HFFc6 (cell line): ENCODE results near the gene PRDM11. TPM values are rescaled to one million over a fixed set of nuclear protein-coding genes. Genes with fewer than 3 reads are reported as not detected.

Source experiments
- DNase-seq: peaks from one replicate; pipeline ENCODE4 v3.0.0-alpha.2; 2018
- H3K27ac Mint-ChIP-seq: 2 replicates; pipeline ENCODE4 v1.8.0; 2020; ENCODE audit warnings: mild to moderate bottlenecking, mixed read lengths
- H3K27me3 Mint-ChIP-seq: 2 replicates; pipeline ENCODE4 v1.8.0; 2021; ENCODE audit warnings: mild to moderate bottlenecking, moderate library complexity, mixed read lengths; ENCODE audit not compliant: insufficient read depth
- H3K36me3 Mint-ChIP-seq: 2 replicates; pipeline ENCODE4 v1.8.0; 2021; ENCODE audit warnings: low read depth, mixed read lengths
- H3K4me1 Mint-ChIP-seq: 2 replicates; pipeline ENCODE4 v1.8.0; 2020; ENCODE audit warnings: low read depth, mixed read lengths
- H3K4me3 Mint-ChIP-seq: 2 replicates; pipeline ENCODE4 v1.8.0; 2020; ENCODE audit warnings: mild to moderate bottlenecking, moderate library complexity, mixed read lengths
- H3K9me3 Mint-ChIP-seq: 2 replicates; pipeline ENCODE4 v1.8.0; 2020; ENCODE audit warnings: mild to moderate bottlenecking, mixed read lengths
- CTCF ChIP-seq: fragments of 200-600 bp; sonication (generic); IDR thresholded peaks from 2 replicates; pipeline ENCODE4 v1.5.0; 2021; ENCODE audit warnings: antibody characterized with exemption, mild to moderate bottlenecking
- total RNA-seq, 6 experiments: library from RNA; stranded (reverse); fragmentation: NEBNext Ultra II Directional; extraction: Animal tissue kit (Norgen Biotek cat#: 25700); gene quantifications; 2 replicates in 1 of 6; 3 replicates in 5 of 6; pipeline ENCODE4 v1.2.3, GENCODE V29; 2021

Gene PRDM11
- total RNA-seq, 6 experiments from 2014 or later = 2.0 to 5.6 (median 2.7) TPM

- no peaks in the 10 kb centered on the region for H3K36me3 Mint-ChIP-seq
- DNase-seq = no peak
- H3K4me1 Mint-ChIP-seq = no peaks in the 10 kb centered on the region
- no peak for TF ChIP-seq CTCF
- H3K9me3 Mint-ChIP-seq = no peaks in the 10 kb centered on the region
- H3K27me3 Mint-ChIP-seq = peaks cover 4% of the 10 kb centered on the region
- no peak overlapping the region for H3K4me3 Mint-ChIP-seq
- no peak overlapping the region for H3K27ac Mint-ChIP-seq
Observed at GRCh38 chr11:45170484-45170883, 24.0 kb downstream of the PRDM11 start.

- Mint-ChIP-seq H3K4me3 (no peak overlapping the region), H3K4me1 (no peaks in the 10 kb centered on the region), H3K27ac (no peak overlapping the region), H3K9me3 (no peaks in the 10 kb centered on the region), H3K27me3 (peaks cover 4% of the 10 kb centered on the region), H3K36me3 (no peaks in the 10 kb centered on the region)
- DNase-seq = no peak
- no peak for TF ChIP-seq CTCF
Observed at GRCh38 chr11:45171550-45171949, 25.1 kb downstream of the PRDM11 start.

- Mint-ChIP-seq H3K27ac (no peak overlapping the region), H3K36me3 (no peaks in the 10 kb centered on the region), H3K9me3 (no peaks in the 10 kb centered on the region), H3K4me1 (no peaks in the 10 kb centered on the region), H3K27me3 (peaks cover 5% of the 10 kb centered on the region), H3K4me3 (no peak overlapping the region)
- DNase-seq = no peak
- no peak for TF ChIP-seq CTCF
Observed at GRCh38 chr11:45173064-45173463, 26.6 kb downstream of the PRDM11 start.

- no peak for TF ChIP-seq CTCF
- H3K4me1 Mint-ChIP-seq = peaks cover 7% of the 10 kb centered on the region
- H3K36me3 Mint-ChIP-seq = no peaks in the 10 kb centered on the region
- H3K9me3 Mint-ChIP-seq = no peaks in the 10 kb centered on the region
- no peak overlapping the region for H3K27ac Mint-ChIP-seq
- H3K4me3 Mint-ChIP-seq = no peak overlapping the region
- DNase-seq = no peak
- peaks cover 9% of the 10 kb centered on the region for H3K27me3 Mint-ChIP-seq
Observed at GRCh38 chr11:45174168-45174835, 27.9 kb downstream of the PRDM11 start.

- Mint-ChIP-seq H3K4me1 (peaks cover 13% of the 10 kb centered on the region), H3K4me3 (no peak overlapping the region), H3K27me3 (peaks cover 9% of the 10 kb centered on the region), H3K27ac (no peak overlapping the region), H3K9me3 (no peaks in the 10 kb centered on the region), H3K36me3 (no peaks in the 10 kb centered on the region)
- no peak for TF ChIP-seq CTCF
- no peak for DNase-seq
Observed at GRCh38 chr11:45174963-45175362, 28.5 kb downstream of the PRDM11 start.
